Measurements from ENCODE around the gene MIEN1.

MIEN1 gene

GRCh38 chr17:39704821-39705551, 25.3 kb downstream of the MIEN1 start:
- Histone ChIP-seq H3K4me3 (ENCODE audit: low read depth in 1 of 2, low read length in 1 of 2) (no peak overlapping the region), H3K9me3 (no peaks in the 10 kb centered on the region)

GRCh38 chr17:39703913-39704312, 26.4 kb downstream of the MIEN1 start:
- no peaks in the 10 kb centered on the region for H3K36me3 ChIP-seq
- H3K4me3 ChIP-seq (ENCODE audit: low read depth in 1 of 2, low read length in 1 of 2) = no peak overlapping the region
- no peaks in the 10 kb centered on the region for H3K4me1 ChIP-seq (ENCODE audit: control insufficient read depth in 1 of 2, insufficient read depth in 1 of 2, low read depth in 1 of 2, low read length in 1 of 2)
- no peak overlapping the region for H3K27ac ChIP-seq
- no peaks in the 10 kb centered on the region for H3K9me3 ChIP-seq
- H3K27me3 ChIP-seq = peaks cover 50% of the 10 kb centered on the region
- TF ChIP-seq CTCF (IDR thresholded peaks at IDR 0.05) = no peak

More at GRCh38 chr17:39704821-39705551, 25.3 kb downstream of the MIEN1 start:
- Histone ChIP-seq H3K4me1 (ENCODE audit: control insufficient read depth in 1 of 2, insufficient read depth in 1 of 2, low read depth in 1 of 2, low read length in 1 of 2) (no peaks in the 10 kb centered on the region), H3K27me3 (peaks cover 39% of the 10 kb centered on the region), H3K36me3 (no peaks in the 10 kb centered on the region), H3K27ac (no peak overlapping the region)
- no peak for TF ChIP-seq CTCF (IDR thresholded peaks at IDR 0.05)

- no peaks in the 10 kb centered on the region for H3K36me3 ChIP-seq
Measured at GRCh38 chr17:39702901-39703893, 27.1 kb downstream of the MIEN1 start.

DNA sequence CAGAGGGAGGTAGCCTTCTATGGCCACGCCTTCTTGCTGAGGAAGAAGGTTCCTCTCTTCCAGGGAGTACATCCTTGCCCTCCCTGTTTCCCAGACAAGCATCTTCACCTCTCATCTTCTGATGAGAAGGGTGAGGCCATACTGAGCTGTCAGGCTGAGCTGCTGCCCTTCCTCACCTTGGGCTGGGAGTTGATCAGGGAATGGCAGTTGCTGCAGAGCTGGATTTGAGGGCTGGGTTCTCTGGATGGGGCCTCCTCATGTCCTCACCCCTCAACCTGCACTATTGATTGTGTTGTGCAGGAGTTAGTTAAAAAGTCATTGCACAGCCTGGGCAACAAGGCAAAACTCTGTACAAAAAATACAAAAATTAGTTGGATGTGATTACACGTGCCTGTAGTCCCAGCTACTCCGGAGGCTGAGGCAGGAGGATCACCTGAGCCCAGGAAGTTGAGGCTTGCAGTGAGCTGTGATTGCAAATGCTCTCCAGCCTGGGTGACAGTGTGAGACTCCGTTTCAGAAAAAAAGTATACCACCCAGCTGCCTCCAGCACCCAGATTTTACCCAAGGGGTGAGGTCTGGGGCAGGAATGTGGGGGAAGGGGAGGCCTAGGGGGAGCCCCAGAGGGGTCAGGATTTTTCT, 28.4 kb downstream of the MIEN1 start:
- Histone ChIP-seq H3K4me3 (ENCODE audit: low read depth in 1 of 2, low read length in 1 of 2) (no peak overlapping the region), H3K9me3 (no peaks in the 10 kb centered on the region), H3K27me3 (peaks cover 65% of the 10 kb centered on the region), H3K4me1 (ENCODE audit: control insufficient read depth in 1 of 2, insufficient read depth in 1 of 2, low read depth in 1 of 2, low read length in 1 of 2) (no peaks in the 10 kb centered on the region), H3K36me3 (no peaks in the 10 kb centered on the region), H3K27ac (no peak overlapping the region)
- TF ChIP-seq CTCF (IDR thresholded peaks at IDR 0.05) = no peak

More at GRCh38 chr17:39702901-39703893, 27.1 kb downstream of the MIEN1 start:
- Histone ChIP-seq H3K27me3 (peaks cover 57% of the 10 kb centered on the region), H3K4me1 (ENCODE audit: control insufficient read depth in 1 of 2, insufficient read depth in 1 of 2, low read depth in 1 of 2, low read length in 1 of 2) (no peaks in the 10 kb centered on the region), H3K9me3 (no peaks in the 10 kb centered on the region), H3K4me3 (ENCODE audit: low read depth in 1 of 2, low read length in 1 of 2) (no peak overlapping the region), H3K27ac (no peak overlapping the region)
- TF ChIP-seq CTCF (IDR thresholded peaks at IDR 0.05) = no peak

- Histone ChIP-seq H3K36me3 (no peaks in the 10 kb centered on the region), H3K27me3 (peaks cover 72% of the 10 kb centered on the region), H3K9me3 (no peaks in the 10 kb centered on the region), H3K27ac (no peak overlapping the region), H3K4me1 (ENCODE audit: control insufficient read depth in 1 of 2, insufficient read depth in 1 of 2, low read depth in 1 of 2, low read length in 1 of 2) (no peaks in the 10 kb centered on the region), H3K4me3 (ENCODE audit: low read depth in 1 of 2, low read length in 1 of 2) (no peak overlapping the region)
- no peak for TF ChIP-seq CTCF (IDR thresholded peaks at IDR 0.05)
Measured at GRCh38 chr17:39701012-39701783, 29.1 kb downstream of the MIEN1 start.

All from neutrophil (primary cell).